GM12891 (cell line): ENCODE results near the gene IL1A.

Experiments
- PAX5 ChIP-seq: IDR thresholded peaks from 2 replicates; pipeline ENCODE4 v1.6.1; 2011; ENCODE audit warnings: low read length, moderate library complexity, mild to moderate bottlenecking; ENCODE audit not compliant: insufficient read depth, severe bottlenecking
- POLR2A ChIP-seq: IDR thresholded peaks from 2 replicates; pipeline ENCODE4 v1.6.1; 2011; ENCODE audit warnings: low read depth, low read length, control low read depth
- POLR2AphosphoS5 ChIP-seq: IDR thresholded peaks from 2 replicates; pipeline ENCODE4 v1.6.1; 2011; ENCODE audit warnings: low read depth, low read length, control low read depth
- POU2F2 ChIP-seq: IDR thresholded peaks from 2 replicates; pipeline ENCODE4 v1.6.1; 2011; ENCODE audit warnings: low read depth, mild to moderate bottlenecking, control low read depth, low read length, moderate library complexity
- SPI1 ChIP-seq: IDR thresholded peaks from 2 replicates; pipeline ENCODE4 v1.6.1; 2011; ENCODE audit warnings: low read depth, low read length, control low read depth
- TAF1 ChIP-seq: IDR thresholded peaks from 2 replicates; pipeline ENCODE4 v1.6.1; 2011; ENCODE audit warnings: low read depth, low read length, control low read depth

GRCh38 chr2:112773556-112773955 lies 10.7 kb downstream of the IL1A start:
- TF ChIP-seq POLR2A: no peak
- no peak for TF ChIP-seq POLR2AphosphoS5
- TF ChIP-seq TAF1: no peak
- no peak for TF ChIP-seq POU2F2
- TF ChIP-seq PAX5: no peak
- no peak for TF ChIP-seq SPI1
